Eye (tissue), 1 donor: ENCODE results near the gene RAX2.
A peak's percentile ranks its signal among the peaks of the same experiment; 100 is the strongest.

Experiments used
- DNase-seq: peaks from one replicate; pipeline ENCODE4 v3.0.0-alpha.2; 2015

RAX2 gene

DNA sequence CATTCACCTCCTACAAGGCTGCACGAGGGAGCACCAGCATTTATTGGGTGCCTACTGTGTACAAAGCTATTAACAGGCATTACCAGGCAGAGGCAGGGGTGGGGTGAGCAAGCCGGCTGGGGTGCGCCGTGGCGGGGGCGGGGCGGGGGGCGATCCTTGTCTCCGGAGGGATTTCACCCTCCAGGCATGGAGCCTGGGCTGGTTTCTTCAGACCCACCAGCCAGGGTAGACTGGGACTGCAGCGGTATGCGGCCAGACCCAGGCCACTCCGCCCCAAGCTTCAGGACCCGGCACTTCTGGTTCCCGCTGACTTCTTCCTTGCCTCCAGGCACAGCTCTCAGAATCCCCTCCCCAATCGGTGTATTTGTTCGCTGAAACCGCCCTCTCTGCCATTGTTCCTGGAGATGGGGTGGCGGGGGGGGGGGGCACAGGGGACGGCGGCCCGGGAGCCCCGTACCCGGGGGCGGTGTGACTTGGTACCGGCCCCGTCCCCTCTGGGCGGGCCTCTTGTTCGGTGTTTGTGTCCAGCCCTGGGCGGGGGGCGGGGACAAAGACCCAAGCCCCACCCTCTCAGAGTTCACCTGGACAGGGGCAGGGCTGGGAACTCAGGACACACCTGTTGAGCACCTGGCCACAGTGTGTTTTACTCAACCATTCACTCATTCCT, 49.5 kb downstream of the RAX2 start:
- DNase-seq: no peak

DNA sequence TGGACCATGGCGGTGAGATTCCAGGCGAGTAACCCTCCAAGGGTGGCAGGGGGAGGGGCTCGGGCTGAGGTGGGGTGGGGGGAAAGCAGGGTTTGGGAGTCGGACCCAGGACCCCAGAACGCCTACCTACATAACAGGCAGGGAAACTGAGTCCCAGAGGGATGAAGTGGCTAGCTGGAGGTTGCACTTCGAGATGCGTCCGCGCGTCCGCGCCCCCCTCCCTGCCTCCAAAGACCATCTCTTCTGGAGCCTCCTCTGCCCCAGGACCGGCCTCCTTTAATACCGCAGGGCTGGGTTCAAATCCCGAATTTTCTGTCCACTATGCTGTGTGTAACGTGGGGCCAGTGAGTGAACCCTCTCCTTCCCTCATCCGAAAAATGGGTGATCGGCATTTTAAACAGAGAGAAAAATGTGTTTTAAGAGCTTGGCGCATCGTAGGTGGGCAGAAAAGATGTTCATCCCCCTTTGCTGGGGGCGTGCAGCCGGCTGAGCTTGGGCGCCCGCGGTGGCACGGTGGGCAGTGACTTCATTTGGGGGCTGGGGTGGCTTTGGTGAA, 50.1 kb downstream of the RAX2 start:
- no peak for DNase-seq

DNA sequence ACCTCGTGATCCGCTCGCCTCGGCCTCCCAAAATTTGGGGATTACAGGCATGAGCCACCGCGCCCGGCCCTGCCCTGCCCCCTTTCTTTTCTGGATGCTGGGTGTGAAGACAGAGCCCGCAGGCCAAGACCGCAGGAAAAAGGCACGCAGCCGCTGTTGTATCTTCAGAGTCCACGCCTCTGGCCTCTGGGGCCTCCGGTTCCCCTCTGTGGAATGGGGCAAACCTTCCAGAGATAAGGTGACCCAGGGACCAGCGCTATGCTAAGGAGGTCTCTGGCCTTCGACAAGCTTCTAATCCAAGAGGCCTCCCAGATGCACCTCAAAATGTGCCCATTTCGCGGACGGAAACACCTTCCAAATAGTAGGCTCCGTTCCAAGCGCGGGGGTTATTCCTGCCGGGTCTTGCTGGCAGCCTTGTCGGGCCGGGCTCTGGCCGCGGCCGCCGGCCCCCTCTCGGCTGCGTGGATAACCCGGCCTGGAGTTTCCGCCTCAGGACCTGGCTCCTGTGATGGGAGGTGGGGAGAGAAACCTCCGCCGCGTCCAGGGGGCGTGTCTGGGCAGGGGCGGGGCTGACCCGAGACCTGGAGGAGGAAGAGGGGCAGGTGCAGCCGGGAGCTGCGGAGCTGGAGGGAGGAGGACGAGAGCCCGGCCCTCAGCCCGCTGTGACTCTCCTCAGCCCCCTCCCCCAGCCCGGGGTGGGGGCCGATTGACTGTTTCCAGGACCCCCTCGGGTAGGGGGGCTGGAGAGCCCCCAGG, 50.7 kb downstream of the RAX2 start:
- DNase-seq: peak; percentile 93

DNA sequence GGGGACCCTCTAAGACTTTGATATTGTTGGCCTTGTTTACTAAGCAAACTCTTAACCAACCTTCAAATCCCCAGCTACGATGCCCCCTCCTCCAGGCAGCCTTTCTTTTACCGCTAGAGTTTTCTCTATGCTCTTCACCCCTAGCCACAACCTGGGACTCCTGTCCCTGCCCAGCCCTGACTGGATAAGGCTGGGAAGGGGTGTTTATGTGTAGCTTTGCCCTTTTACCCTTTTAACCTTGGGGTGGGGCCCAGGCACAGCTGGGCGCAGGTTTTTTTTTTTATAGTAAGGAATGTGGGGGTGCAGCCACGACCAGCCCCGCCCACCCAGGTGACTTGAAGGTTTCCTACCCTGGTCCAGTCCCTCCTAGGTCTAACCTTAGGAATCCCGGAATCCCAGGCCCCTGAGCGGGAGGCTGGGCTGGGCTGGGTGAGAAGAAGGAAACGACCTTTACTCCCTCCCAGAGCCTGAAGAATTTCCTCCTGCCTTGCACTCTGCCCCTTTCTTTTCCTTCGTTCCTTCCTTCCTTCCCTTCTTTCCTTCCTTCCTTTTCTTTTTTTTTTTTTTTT, 51.6 kb downstream of the RAX2 start:
- DNase-seq: no peak

DNA sequence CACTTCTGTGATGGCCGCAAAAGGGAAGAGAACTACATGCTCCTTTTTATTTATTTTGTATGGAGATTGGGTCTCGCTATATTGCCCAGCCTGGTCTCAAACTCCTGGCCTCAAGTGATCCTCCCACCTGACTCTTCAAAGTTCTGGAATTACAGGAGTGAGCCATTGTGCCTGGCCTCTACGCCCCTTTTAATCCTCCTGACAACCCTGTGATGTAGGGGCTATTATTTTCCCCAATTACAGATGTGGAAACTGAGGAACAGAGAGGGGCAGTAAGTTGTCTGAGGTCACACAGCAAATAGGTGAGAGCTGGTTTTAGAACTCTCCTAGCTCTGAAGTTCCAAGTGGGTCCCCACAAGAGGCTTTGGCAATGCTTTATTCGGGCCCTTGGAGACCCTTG, 52.2 kb downstream of the RAX2 start:
- no peak for DNase-seq
